GDM1 (cell line): ENCODE results near the gene DCUN1D3.
A peak's percentile ranks its signal among the peaks of the same experiment; 100 is the strongest.
"Not testable (repeated sequence)": the region's sequence is repeated elsewhere in the genome, so short reads cannot be mapped to it uniquely, and the experiment has no call there.

Experiments
- DNase-seq: peaks from one replicate; lab custom pipeline; 2025; lab: John Stamatoyannopoulos, UW

The DCUN1D3 gene

DNA sequence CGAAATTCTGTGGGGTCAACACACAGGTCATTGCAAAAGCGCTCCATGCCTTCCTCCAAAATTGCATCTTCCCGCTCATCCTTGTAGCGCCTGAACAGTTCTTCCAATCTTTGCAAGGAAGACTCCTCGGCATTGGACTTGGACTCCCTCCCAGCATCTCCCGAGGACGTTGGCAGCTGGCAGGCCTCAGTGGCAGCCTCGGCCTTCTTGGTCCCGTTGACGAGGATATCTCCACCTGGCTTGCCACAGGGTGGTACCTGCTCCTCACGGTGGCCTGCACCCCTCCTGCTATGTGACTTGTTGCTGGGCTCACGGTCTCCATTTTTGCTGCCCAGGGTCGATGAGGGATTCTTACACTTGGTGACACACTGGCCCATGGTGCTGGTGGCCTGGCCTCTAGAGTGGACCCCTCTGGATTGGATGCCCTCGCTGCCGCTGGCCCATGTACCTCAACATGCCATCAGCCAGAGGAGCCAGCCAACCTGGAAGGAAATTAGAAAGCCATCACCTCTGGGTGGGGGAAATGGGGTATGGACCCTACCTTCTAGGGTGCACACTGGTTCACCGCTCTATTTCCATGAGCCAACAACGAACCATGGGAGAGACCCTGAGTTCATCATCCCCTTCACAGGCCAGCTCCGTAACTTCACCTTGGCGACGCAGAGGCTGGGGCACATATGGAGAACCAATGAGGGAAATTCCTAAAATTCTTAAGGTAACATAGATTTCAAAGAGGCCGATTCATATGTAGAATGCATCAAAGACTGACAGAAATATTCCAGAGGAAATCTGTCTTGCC is 37.8 kb downstream of the DCUN1D3 start:
- DNase-seq: no peak

DNA sequence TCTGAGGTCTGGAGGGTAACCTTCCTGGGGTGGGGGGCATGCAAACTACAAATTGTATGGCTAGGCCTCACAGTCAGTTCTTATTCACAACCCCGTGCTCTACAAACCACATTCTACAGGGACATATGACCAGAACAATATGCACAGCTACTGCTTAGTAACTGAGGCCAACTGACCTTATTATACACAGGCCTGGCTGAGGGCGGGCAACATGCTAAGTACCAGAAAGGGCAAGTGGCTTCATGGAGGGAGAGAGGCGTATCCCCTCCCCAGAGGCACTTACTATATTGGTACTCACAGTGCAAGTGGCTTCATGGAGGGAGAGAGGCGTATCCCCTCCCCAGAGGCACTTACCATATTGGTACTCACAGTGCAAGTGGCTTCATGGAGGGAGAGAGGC is 39.2 kb downstream of the DCUN1D3 start:
- not testable (repeated sequence) for DNase-seq

- DNase-seq: no peak
Measured at GRCh38 chr16:20860361-20860760, 39.8 kb downstream of the DCUN1D3 start.

DNA sequence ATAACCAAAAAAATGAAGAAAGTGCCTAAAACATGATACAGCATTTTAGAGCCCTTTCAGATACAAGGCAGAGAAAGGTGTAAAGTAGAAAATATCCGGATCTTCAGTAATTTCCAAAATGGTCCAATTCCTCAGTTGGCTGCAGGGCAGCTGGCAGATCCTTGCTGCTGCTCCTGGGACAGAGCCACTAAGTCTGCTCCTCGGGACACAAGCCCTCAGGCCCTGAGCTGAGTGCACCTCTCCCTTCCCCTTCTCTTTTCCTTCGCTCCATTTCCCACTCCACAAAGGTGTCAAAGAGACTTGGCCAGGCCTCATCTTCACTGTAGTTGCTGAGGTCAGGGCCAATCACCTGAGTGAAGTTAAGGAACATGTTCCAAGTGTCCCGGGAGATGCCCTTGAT is 40.5 kb downstream of the DCUN1D3 start:
- no peak for DNase-seq

GRCh38 chr16:20859229-20859628 is 40.9 kb downstream of the DCUN1D3 start:
- DNase-seq: no peak

GRCh38 chr16:20857281-20857680 is 42.9 kb downstream of the DCUN1D3 start:
- no peak for DNase-seq

DNA sequence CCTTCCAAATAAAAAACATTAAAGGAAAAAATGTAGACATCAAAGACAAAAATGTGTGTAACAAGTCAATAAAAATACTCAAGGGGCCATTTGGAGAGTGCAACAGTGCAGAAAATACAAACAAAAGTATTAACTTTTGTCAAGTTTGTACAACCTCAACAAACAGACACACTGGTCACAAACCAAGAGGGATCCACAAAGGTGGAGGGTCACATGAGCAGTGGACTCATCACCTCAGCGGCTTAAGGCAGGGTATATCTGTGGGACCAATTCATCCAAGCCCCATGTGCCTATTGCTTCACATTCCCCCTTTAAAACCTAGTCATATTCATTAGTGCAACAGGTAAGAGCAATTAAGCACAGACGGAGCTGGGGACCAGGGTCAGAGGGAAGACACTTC is 45.2 kb downstream of the DCUN1D3 start:
- DNase-seq: no peak

DNA sequence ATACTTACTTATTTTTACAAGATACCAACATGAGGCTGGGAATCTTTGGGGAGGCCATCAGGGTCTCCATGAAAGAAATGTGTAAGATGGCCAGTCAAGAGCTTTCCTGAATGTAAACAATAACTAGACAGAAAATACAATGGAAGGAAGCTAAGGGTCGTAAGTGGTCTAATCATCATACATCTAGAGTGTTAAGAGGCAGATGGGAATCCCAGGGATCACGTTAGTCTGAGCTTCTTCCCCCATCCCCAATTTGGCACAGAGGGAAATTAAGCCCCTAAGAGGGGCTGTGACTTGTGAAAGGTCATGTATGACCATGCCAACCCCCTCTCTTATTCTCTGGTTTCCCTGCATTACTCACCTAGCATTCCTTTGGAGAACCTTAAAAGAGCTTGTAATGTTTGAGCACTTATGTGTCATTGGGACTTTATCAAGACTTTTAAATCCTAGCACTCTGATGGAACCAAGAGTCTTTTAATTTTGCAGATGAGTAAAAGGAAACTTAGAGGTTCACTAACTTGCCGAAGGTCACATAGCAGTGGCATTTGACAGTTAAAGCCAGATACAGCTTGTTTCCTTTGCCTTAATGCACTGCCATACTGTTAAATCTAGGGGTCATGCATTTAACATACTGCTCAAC is 46.1 kb downstream of the DCUN1D3 start:
- no peak for DNase-seq

GRCh38 chr16:20853143-20853542 is 47.0 kb downstream of the DCUN1D3 start:
- no peak for DNase-seq

DNA sequence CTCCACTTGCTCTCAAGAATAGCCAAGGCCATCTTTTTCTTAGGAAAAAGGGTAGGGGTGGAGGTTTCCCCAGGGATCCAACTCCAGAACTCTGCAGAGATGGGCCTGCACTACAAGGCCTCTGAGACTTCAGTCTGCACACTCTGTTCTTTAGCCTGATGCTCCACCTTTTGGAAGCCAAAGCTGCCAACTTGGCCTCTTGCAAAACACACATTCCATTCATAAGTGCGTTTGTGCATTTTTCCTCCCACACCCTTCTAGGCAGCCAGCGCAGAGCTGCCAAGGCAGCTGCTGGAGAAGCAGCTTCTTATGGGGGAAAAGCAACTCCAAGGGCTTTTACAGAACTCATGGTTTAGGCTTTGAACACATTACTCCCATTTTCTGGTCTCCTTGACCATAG is 48.6 kb downstream of the DCUN1D3 start:
- no peak for DNase-seq

DNA sequence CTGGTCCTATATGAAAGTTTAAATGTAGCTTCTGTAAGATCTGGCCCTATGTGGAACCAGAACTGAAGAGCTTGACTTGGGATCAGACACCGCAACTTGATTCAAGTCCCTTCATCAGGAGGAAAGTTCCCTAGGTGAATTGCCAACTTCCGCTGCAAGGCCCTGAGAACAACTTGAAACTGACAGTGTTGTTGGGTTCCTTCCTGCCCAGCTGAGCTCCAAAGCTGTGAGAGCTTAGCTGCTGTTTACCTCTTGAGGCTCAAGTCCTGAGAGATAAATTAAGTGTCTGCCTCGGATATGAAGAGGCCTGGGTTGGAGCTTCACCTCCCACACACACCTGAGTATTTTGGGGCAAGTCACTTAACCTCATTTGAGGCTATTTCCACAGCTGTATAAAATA is 49.2 kb downstream of the DCUN1D3 start:
- DNase-seq: no peak

DNA sequence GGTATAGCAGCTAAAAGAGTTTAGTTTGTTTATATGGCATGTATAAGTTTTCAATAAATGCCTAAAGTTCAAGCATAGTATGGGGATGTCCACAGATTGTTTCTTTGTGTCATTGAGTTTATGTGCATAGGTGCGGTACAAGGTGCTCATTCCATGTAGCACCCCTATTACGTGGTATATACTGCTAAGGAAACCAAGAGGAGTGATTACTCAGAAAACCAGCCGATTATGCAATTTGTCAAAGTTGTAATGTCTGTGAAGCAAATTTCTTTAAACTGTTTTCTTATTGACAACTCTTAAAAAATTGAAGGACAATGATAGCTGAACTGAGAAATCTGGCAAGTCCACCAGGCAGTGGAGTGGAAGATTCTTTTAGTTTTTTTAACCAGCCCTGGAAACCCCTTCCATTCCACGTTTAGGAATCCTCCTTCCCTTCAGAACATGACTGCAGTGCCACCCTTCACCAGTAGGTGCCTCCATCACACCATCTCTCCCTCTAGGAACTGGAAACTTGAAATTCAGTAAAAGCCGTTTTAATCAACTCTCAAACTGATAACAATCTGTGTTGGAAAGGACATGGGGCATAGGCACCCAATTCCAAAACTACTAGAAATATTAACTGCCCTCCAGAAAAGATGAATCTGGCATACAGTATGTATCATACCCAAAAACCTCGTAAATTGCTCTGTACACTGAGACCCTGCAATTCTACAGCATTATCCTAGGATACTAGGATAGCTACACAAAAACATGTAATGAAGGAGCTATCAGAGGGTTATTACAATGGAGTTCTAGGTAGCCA is 50.4 kb downstream of the DCUN1D3 start:
- peak; percentile 34 for DNase-seq

DNA sequence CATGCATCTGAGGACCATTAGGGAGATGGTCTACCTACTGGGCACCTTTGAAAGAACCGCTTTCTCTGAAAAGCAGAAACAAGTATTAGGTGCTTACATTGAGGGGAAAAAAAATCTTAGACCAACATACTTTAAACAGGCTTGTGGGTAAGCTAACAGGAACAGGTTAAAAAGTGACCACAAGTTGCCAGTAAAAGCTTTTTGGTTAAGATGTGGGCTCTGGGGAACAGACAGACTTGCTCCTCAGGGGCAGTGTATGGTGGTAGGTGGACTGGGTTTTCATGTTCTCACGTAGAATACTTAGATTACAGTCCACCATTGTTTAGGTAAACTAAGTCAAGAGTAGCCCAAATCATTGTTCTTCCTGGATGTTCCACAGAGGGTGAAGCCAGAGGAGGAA is 52.6 kb downstream of the DCUN1D3 start:
- no peak for DNase-seq

DNA sequence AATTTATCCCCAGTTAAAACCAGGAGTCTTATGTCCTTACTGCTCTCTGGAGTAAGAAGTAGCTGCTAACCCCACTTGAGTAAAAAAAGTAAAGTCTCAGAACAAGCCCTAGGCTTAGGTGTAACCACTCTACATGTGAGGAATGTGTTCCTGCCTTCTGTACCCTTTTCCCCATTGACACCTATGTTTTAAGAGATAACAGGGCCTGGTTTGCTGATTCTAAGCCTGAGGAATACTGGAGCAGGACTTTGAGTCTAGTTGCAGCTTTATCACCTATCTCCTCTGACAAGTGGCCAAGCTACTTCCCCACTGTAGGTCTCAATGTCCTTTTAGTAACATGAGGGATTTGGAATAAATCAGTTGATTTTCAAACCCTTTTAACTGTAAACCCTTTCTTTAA is 53.6 kb downstream of the DCUN1D3 start:
- no peak for DNase-seq

DNA sequence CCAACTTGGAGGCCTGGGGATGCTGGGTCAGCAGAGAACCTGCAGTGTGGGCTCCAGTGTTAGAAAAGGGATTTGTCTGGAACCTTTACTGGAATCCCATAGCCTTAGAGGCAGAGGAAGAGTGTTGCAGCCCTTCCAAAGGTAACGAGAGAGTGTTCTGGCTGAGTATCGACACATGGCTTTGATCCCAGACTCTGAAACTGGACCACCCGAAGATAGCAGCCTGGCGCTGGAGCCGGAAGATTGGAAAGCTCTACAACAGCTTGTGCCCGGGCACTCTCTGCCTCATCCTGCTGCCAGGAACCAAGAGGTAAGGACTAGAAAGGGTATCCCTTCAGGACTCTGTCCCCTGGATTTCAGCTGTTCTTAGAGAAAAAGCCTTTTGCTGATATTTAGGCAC is 54.1 kb downstream of the DCUN1D3 start:
- DNase-seq: no peak

GRCh38 chr16:20844588-20844987 is 55.6 kb downstream of the DCUN1D3 start:
- peak; percentile 57 for DNase-seq

DNA sequence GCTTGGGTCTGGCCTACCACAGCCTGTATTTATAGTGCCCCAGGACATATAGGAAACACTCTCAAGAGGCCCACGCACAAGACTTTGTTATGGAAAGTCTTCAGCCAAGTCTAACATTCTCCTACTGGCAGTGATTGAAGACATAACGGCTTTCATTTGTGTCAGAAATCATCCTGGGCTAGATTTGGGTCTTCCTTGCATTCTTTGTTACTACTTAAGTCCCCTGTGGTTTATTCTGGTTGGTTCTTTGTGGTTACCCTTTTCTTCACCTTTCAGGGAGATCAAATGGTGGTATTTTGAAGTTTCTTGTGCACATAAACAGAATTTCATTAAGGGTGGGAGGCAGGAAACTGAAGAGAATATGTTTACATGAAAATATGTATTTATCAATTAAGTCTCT is 56.1 kb downstream of the DCUN1D3 start:
- DNase-seq: no peak

GRCh38 chr16:20839504-20839903 is 60.7 kb downstream of the DCUN1D3 start:
- DNase-seq: no peak

GRCh38 chr16:20838240-20838639 is 61.9 kb downstream of the DCUN1D3 start:
- no peak for DNase-seq

DNA sequence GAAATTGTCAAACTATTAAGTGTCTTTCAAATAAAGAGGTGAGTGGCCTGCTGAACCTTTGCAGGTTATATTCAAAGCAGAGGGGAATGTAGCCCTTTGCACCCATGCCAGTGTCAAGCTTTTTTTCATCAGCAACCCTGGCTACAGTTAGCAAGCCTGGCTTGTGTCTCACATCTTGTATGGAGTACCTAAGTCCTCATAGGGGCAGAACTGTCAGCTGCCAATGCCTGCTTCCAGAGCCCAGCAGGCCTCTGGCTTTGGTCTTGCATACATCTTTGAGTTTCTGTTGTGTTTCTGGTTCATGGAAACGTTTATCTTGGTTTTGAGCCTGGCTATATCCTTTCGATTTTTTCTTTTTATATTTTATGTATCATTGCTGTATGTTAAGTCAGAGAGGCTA is 67.1 kb downstream of the DCUN1D3 start:
- DNase-seq: no peak

- no peak for DNase-seq
Measured at GRCh38 chr16:20830372-20830771, 69.8 kb downstream of the DCUN1D3 start.

DNA sequence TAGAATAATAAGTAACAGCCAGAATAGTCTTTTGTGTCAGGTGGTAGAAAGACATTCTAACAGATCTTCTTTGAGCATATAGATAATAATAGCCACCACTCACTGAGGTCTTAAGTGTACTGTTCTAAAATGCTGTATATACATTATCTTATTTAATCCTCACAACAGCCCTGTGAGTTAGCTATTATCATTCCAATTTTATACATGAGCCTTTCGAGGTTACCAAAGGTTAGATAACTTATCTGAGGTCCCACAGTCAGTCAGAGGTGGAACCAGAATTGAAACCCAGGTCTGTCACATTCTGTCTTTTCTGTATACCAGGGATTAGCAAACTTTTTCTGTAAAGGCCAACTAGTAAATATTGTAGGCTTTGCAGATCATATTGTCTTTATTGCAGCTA is 70.6 kb downstream of the DCUN1D3 start:
- no peak for DNase-seq

DNA sequence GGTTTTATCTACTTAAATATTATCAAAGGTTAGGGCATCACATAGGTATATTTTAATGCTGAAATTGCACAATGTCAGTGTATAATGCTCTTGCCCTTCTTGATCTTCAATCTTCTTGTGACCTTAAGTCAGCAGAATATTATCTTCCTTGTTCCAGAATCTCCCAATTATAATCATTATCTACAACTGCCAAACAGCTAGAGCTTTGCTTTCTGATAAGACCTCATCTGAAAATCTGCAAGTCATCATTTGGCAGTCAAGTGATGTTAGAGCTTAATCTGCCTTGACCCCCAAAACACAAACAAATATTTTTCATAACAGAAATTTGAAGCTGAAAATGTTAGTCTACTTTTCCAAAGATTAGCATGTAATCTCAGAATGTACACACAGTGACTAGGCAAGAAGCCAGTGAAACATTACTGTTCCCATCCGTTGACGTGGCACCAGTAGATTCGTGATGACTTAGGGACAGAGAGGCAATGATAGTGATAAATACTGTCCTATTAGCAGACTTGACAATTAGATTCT is 74.1 kb downstream of the DCUN1D3 start:
- DNase-seq: no peak
